GM19240 (cell line): Measurements from ENCODE around the gene RBM18.
A peak's percentile ranks its signal among the peaks of the same experiment; 100 is the strongest.

Source experiments
- DNase-seq: peaks from one replicate; pipeline ENCODE4 v3.0.0; 2011; ENCODE audit warnings: low spot score; ENCODE audit not compliant: insufficient read length

Gene RBM18

DNA sequence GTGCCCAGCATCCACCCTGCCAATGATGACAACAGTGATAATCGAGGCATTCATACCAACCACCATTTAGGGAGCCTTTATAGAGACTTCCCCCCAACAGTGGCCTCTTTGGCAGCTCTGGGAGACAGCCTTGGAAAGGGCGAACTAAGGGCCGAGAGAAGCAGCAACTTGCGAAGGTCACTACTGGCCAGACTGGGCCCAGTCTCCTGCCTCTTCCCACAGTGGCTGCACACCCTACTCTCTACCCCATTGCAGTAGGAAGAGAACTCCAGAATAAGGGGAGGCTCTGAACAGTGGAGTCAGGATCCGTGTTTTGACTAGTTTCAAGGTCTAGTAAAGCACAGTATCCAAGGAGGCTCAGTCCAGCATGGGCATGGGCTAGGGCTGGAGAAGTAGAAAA is 41.2 kb downstream of the RBM18 start:
- DNase-seq = no peak

DNA sequence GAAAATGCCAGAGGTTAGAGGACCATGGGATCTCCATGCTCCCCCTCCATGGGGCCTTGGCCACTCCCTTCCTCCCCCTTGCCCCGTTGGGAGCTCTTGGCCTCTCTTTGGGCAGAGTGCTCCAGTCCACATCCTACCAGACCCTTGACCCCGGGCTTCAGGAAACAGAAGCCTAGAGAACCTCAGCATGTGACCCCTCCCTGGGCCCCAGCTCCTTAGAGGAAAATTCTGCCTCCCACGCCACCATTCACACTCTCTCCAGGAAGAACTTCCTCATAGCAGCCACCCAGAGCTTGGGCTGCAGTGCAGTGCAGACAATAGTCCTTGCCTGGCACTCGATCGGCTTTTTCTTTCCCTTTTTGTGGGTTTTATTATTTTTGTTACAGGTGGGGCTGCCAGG is 41.8 kb downstream of the RBM18 start:
- DNase-seq = no peak

DNA sequence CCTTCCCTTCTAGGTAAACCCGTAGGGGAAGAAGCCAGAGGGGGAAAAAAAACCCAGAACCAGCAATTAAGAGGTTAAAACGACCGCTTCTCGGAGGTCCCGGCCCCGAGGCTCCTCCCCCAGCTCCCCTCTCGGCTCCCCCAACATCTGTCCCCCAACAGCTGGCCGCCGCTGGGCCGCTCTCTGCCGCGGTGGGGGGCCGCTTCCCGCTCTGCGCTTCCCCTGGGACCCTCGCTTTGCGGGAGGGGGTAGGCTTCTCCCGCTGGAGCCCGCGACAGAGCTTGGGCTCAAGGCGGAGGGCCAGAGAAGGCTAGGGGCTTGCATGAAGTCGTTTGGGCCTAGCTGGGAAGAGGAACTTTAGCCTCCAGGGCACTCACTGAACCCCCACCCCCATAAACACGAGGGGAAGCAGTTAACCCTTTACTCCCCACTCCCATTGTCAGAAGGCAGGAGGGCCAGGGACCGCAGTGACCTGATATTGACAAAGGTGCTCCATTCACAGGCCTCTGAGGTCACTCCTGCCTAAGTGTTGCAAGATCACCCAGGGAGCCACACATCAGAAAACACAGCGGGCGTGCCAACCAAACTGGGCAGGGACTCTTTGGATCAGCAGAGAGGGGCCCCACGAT is 43.3 kb downstream of the RBM18 start:
- DNase-seq = no peak

DNA sequence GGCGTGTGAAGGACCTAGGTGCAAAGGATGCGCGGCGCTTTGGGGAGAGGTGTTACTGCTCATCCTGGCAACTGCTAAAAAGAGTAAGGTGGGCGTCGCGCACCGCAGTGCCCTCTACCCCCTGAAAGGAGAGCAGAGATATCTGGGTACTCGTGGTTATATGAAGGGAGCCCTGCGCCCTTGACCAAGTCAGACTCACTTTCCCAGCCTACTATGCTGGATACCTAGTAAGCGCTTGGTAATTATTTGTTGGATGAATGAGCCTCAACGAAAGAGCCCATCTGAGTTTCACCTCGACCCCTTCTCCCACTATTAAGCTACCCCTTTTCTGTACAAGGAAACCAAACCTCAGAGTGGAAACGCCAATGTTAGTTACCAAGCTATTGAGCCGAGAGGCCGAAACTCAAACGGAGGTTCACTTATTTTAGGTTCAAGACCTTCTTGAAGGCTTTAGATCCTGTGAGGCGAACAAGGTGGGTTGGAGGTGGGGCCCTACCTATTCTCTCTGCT is 43.9 kb downstream of the RBM18 start:
- DNase-seq = no peak

DNA sequence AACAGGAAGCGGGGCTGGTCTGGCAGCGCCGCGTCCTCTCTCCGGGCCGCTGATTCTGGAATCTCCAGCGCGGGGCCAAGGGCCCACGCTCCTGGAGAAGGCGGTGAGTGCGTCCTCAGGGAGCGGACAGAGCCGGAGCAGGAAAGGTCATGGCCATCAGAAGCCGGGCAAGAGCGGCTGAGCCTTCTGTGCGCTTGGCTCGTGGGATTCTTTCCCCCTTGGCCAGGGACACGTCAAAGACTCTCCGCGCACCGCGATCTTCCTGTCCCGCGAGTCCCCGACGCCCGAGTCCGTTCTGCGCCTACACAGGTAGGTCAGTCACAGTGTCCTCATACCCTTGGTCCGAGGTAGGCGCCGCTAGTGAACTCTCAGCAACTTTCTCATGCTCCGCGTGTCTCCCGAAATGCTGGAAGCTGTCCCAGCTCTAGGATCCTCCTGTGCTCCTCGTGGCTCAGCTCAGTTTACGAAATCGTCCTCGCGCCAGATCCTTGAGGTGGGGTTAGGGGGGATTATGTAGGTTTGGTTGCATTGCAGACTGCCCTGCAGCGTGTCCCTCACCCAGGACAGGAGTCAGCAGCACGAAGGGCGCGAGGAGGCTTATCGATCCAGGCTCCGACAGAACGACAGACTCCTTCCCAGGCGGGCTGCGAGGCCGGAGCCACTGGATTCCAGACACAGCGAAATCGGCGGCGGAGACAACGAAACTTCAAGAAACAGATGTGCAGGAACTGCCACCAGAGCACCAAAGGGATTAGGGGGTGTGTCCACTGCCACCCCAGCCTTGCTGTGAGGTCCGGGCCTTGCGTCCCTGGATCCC is 44.6 kb downstream of the RBM18 start:
- DNase-seq = no peak

DNA sequence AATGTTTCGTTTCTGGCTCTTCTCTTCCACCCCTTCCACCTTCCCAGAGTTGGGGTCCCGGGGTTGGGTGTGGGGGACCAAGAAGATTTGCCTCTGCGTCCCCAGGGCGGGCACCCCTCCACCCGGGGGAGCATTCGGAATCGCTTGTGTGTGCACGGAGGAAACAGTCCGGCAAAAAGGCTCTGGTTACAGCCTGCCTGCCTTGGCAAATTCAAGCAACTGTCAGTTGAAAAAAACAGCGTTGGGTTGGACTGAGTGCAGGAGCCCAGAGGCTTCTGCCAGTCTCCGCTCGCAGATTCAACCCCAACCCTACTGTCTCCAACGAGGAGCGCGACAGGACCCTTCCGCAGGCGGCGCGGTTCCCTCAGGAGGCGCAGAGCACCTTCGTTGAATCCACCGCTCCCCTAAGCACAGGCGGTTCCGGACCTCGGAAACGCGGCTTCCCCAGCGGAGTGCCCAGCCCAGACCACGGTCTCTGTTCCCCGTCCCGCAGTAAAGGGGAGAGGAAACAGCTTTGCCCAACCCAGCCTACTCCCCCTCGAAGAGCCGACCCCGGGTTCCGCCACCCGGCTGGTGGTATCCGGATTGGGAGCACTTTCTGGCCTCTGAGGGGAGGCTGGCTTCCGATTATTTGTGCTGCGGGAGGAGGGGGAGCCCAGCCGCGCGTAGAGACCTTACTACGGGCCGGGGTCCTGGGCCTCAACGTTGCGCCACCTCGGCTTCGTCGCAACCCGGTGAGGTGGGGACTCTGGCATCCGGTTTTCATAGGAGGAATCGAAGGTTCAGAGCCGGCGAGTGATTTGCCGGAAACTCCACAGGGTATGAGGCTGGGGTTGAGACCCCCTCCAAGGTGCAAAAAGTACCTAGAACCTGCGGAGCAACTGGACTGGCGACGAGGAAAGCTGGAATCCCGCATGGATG is 45.4 kb downstream of the RBM18 start:
- DNase-seq = no peak

DNA sequence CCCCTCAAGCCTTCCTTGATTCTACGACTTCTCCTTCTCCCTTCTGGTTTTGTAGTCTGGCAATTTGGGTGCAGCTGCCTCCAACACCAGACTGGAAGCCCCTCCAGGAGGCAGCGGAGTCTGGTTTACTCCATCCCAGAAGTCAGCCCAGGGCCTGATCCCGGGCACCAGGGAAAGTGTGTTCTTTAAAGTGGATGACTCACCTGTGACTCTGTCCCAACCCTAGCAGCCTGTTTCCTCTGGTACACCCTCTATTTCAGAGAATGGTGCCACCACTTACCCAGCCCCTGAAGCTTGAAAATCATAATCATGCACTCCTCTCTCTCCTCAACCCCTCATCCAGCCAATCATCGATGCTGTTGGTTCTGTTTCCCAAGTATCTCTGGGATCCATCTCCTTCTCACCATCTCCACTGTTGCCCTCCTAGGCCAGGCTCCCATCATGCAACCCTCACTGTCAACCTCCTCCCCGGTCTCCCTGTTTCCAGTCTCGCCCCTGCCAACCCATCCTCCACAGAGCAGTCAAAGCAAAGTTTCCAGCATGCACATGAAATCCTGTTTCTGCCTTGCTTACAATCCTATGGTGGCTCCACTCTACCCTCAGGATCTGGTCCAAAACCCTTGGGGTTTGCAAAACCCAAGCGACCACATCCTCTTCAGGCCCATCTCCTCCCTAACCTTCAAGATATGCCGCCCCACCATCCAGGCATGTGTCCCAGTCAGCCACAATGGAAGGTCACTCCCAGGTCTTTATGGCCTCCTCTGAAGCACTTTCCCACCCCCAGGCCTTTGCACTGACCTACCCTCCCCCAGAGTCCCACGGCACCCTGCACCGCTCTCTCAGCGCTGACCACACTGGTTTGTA is 46.3 kb downstream of the RBM18 start:
- DNase-seq = no peak

DNA sequence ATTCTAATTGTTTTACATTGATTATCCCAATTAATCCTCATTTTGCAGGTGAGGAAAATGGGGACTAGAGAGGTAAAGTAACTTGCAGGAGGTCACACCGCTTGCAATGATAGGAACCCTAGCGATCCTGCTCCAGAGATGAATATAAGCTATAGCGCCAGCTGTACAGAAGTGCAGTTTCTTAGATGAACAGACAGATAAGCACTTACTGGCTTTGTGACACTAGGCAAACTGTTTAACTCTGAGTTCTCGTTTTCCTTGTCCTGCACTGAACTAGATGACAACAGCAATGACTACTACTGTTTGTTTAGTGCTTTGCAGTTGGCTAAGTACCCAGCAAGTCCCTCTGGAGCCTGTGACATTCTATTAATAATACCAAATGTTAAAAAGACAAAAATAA is 47.0 kb downstream of the RBM18 start:
- DNase-seq = no peak

DNA sequence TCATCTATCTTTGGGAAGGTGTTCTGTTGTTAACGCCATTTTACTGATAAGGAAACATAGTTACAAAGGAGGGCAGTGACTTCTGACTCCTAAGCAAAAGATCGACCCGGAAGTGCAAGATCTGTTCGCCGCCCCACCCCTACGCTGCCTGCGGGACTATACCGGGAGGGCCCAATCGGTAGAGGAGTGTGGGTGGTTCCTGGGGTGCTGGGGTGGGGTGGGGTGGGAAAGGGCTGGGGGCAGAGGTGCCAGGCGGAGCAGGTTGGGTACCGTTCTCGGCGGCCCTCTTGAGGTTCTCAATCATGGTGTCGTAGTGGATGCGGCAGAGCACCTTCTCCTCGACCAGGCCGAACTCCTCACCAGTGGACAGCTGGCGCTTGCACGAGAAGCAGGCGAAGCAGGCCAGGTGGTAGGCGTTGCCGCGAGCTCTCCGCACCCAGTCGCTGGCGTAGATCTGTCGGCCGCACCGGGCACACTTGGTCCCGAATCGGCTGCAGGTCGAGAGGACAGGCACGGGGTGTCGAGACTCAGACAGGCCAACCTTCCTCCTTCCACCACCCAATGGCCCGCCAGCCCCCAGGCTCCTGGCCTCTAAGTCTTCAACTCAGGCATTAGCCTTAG is 47.7 kb downstream of the RBM18 start:
- no peak for DNase-seq

DNA sequence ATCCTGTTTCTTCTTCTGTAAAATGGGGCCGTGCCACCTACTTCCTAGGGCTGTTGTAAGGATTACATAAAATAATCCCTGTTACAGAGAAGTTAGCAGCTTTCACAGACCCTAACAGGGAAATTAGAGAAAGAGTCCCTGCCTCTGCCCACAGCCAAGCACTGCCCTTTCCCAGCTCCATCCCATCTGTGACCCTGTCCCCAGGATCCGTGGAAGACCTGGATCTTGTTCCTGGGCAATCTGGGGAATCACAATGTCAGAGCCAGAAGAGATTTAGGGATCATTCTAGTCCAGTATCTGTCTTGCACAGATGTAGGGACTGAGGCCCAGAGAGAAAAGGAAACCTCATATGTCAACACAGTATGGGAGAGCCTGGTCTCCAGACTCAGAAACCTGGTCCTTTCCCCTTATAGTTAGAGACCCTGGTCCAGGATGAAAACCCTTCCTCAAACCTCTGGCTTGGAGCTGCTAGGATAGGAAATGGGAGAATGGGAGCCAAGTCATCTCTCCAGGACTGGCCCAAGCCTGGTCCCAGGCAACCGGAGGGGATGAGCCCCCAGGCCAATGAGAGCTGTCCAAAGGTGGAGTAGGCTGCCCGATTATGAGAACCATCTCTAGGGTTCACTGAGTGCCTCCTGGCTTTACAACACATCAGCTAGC is 48.4 kb downstream of the RBM18 start:
- DNase-seq = no peak

DNA sequence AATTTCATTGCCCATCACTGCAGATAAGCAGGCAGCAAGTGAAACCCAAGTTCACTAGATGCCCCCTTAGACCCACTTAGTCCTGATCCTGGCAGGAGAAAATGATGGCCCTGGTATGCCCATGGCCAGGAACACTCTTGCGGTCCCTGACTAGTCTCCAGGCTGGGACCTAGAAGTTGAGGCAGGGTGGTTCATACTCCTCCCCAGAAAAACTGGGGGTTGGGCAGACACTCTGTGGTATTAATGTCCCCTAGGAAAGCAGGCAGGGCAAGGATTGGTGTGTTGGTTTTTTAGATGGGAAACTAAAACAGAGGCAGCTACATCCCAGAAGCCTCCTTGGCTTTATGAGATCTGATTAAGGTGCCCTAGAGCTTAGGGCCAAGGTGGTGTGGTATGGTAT is 49.0 kb downstream of the RBM18 start:
- DNase-seq = no peak

DNA sequence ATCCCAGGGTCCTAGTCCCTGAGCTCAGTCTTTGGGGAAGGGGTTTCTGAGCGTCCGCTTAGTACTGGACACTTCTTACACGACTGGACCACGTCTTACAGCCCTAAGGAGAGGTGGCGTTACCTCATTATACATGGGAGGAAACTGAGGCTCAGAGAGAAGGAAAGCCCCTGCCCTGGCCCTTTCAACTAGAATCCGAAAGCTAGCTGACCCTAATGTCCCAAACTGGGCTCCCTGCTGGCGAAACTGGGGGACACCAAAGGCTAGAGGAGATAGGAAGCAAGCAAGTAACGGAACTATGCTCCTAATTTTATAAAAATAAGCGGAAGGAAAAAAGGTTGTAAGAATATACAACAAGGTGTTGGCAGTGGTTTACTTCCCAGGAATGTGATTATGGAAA is 50.1 kb downstream of the RBM18 start:
- DNase-seq = no peak

DNA sequence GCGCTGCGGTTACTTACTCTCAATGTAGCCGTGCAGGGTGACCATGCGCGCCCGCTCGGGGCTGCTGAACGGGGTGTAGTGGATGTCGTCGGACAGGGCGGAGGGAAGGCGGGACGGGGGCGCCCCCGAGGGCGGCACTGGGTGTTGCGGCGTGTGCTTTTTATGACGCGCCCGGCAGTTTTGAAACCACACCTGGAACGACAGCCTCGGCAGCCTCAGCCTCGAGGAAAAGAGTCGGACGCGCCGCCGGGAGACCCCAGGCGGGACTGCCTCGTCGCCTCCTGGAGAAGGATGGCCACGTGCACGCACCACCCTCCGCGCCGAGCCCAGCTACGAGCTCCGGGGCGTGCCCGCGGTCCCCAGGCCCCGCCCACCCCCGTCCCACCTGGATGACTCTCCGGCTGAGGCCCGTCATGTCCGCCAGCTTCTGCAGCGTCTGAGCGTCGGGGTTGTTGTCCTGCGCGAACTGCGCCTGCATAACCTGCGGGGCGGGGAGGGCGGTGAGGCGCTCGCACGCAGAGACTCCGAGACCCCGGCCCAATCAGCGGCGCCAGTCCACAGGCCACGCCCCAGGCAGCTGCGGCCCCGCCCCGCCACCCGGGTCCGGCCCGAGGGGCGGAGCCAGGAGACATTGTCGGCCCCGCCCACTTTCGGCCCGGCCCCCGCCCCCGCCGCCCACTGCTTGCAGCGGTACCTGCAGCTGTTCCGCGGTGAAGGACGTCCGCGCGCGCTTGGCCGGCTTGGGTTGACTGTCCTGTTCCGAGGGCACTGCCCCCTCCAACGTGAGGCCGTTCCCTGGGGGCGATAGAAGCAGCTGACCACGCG is 50.8 kb downstream of the RBM18 start:
- peak; percentile 55 for DNase-seq

DNA sequence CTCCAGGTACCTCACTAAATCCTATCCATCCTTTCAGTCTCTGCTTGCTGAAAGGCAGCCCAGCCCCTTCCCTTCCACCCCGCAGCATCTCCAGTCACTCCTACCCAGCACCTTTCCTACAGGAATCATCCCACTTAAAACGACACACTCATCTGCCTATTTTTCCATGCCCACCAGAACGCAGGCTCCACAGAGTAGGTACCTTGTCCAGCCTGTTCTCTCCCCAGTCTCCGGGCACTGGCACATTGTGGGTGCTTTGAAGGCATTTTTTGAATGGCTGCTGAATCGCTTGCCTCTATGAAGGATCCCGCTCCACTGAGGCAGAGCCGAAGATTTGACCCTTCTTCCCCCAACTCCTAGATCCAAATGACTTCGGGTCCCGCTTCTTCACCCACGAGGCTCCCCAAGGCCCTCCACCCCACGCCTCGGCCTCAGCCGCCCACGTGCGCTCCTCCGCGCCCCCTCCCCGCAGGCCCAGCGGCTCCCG is 51.5 kb downstream of the RBM18 start:
- no peak for DNase-seq

DNA sequence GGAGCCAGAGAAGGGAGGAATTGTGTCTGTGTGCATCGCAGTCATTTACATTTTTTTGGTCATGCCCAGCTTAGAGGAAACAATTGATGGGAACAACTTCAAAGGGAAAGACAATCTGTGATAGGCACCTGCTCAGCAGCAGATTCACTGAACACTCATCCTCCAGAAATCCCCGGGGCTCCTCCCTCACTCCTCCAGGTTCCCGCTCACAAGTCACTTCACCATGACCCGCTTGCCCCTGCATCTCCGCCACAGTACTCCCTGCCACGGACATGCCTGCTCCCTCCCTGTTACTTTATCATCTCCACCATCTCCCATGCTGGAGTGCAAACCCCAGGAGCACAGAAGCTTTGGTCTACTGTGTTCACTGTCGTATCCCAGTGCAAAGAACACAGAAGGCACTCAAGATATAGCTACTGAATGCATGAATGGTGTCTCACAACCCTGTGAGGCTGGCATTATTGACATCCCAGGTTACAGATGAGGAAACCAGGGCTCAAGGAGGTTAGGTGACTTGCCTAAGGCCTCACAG is 52.1 kb downstream of the RBM18 start:
- DNase-seq = no peak

DNA sequence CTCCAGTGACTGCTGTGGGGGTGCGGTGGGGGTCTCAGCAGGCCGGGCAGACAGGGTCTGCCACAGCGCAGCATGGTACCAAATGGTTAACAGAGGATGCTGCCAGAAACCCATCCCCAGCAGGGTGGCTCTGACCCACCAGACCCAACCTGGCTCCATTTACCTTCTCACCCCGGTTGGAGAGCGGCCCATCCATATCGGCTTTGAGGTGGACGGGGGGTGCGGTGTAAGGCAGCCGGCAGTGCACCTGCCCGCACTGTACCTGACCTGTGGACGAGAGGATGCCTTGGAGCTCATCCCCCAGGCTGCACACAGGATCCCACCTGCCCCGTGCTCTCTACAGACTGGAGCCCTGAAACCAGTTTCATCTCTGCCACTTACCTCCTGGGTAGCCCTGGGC is 55.2 kb downstream of the RBM18 start:
- DNase-seq = no peak

DNA sequence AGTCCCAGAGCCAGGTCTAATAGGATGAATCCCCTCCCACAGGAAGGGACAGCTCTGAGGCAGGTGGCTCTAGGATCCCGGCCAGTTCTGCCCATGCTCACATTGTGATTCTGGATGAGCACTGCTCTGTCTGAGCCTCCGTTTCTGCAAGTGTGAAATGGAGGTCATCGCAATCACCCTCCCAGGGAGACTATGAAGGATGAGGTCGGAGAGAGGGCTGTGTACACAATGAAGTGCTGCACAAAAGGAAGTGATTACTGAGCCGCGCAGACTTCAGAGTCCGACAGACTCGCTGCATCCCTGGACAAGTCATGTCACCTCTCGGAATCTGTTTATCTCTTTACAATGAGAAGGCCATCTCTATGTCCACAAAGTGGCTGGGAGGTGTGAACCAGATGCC is 57.5 kb downstream of the RBM18 start:
- DNase-seq = no peak
